CD4-positive, alpha-beta T cell treated with Interleukin-4 for 1 hour (primary cell): Measurements from ENCODE around the gene ADGRV1.

ENCODE experiments used
- DNase-seq, 2 donors: peaks; one replicate each; pipeline ENCODE4 v3.0.0-alpha.2; 2020 to 2022

Gene ADGRV1

GRCh38 chr5:90876366-90876765 lies 317.8 kb downstream of the ADGRV1 start:
- DNase-seq: no peak

GRCh38 chr5:90877049-90877448 lies 318.5 kb downstream of the ADGRV1 start:
- no peak for DNase-seq

GRCh38 chr5:90878081-90878480 lies 319.5 kb downstream of the ADGRV1 start:
- DNase-seq: no peak

GRCh38 chr5:90878549-90879196 lies 320.1 kb downstream of the ADGRV1 start:
- no peak for DNase-seq

GRCh38 chr5:90881626-90882150 lies 323.1 kb downstream of the ADGRV1 start:
- no peak for DNase-seq

GRCh38 chr5:90882448-90882847 lies 323.9 kb downstream of the ADGRV1 start:
- DNase-seq: no peak

GRCh38 chr5:90885180-90885868 lies 326.7 kb downstream of the ADGRV1 start:
- DNase-seq: no peak

GRCh38 chr5:90886381-90886780 lies 327.8 kb downstream of the ADGRV1 start:
- DNase-seq: no peak

- no peak for DNase-seq
Measured at GRCh38 chr5:90888511-90889324, 330.1 kb downstream of the ADGRV1 start.

GRCh38 chr5:90889325-90889600 lies 330.7 kb downstream of the ADGRV1 start:
- DNase-seq: no peak

- no peak for DNase-seq
Measured at GRCh38 chr5:90890180-90890579, 331.6 kb downstream of the ADGRV1 start.

GRCh38 chr5:90894866-90895420 lies 336.3 kb downstream of the ADGRV1 start:
- DNase-seq: no peak

- DNase-seq: no peak
Measured at GRCh38 chr5:90897618-90898017, 339.0 kb downstream of the ADGRV1 start.

GRCh38 chr5:90898326-90899013 lies 339.9 kb downstream of the ADGRV1 start:
- no peak for DNase-seq

GRCh38 chr5:90899014-90899604 lies 340.5 kb downstream of the ADGRV1 start:
- DNase-seq: no peak

- DNase-seq: no peak
Measured at GRCh38 chr5:90901261-90901660, 342.7 kb downstream of the ADGRV1 start.

- DNase-seq: no peak
Measured at GRCh38 chr5:90902170-90902569, 343.6 kb downstream of the ADGRV1 start.

GRCh38 chr5:90902651-90903386 lies 344.2 kb downstream of the ADGRV1 start:
- no peak for DNase-seq

- DNase-seq: no peak
Measured at GRCh38 chr5:90909101-90909503, 350.5 kb downstream of the ADGRV1 start.

GRCh38 chr5:90909940-90910339 lies 351.3 kb downstream of the ADGRV1 start:
- no peak for DNase-seq

- no peak for DNase-seq
Measured at GRCh38 chr5:90911169-90911568, 352.6 kb downstream of the ADGRV1 start.

- no peak for DNase-seq
Measured at GRCh38 chr5:90912476-90912875, 353.9 kb downstream of the ADGRV1 start.
